ENCODE data around the gene ARHGAP22.

Gene ARHGAP22

DNA sequence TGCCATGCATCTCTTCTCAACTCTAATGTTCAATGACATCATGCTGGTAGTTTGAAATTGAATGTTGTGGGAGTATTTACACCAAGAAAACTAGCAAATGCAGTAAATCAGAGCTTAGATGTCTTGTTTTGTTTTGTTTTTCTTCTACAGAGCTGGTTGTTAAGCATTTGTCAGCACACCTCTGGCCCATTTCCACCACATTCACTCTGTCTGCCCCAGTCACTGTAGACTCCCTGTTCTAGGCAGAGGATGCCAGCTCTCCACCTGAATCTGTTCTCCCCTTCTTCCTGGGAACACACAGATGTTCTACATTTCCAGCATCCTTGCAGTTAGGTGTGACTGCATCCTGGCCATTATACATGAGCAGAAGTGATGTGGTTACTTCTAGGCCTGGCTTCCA lies 4.1 kb upstream of the ARHGAP22 start:
- no peak overlapping the region for H3K4me3 ChIP-seq (ENCODE audit: low read depth, low read length)

- H3K4me3 ChIP-seq (ENCODE audit: low read depth, low read length): no peak overlapping the region
Observed at GRCh38 chr10:48608279-48608681, 3.4 kb upstream of the ARHGAP22 start.

GRCh38 chr10:48607356-48608278 lies 2.7 kb upstream of the ARHGAP22 start:
- no peak overlapping the region for H3K4me3 ChIP-seq (ENCODE audit: low read depth, low read length)

- H3K4me3 ChIP-seq (ENCODE audit: low read depth, low read length): no peak overlapping the region
Observed at GRCh38 chr10:48606530-48607355, 1.9 kb upstream of the ARHGAP22 start.

DNA sequence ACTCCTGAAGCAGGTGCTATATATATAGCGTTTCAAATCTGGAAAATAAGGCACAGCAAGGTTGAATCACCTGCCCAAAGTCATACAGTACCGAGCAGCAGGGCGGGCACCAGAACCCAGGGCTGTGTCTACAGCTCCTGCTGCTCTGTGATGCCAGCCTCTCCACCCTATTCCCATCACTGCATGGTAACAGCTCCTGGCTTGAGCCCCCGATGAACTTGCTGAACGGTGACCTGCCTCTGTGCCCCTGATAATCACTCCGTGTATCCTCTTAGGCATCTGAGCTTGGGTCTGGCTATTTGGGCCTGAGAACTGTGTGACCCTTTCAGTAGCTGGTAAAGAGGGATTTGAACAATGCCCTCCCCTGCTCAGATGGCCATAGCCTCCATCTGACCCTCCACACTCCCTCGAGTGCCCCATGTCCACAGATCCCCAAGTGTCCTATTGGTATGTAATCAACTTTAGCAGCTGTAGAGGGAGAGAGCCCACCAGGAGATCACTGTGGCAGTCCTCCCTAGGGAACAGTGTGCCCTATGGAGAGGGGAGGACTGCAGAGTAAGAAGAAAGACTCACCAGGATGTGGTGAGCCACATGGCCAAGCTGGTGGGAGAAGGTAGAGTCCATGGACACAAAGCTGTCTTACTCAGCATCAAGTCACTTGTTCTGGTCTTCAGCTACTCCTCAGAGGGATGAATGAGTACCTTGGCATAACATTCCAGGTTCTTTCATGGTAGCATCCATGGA lies 1.1 kb upstream of the ARHGAP22 start:
- no peak overlapping the region for H3K4me3 ChIP-seq (ENCODE audit: low read depth, low read length)

DNA sequence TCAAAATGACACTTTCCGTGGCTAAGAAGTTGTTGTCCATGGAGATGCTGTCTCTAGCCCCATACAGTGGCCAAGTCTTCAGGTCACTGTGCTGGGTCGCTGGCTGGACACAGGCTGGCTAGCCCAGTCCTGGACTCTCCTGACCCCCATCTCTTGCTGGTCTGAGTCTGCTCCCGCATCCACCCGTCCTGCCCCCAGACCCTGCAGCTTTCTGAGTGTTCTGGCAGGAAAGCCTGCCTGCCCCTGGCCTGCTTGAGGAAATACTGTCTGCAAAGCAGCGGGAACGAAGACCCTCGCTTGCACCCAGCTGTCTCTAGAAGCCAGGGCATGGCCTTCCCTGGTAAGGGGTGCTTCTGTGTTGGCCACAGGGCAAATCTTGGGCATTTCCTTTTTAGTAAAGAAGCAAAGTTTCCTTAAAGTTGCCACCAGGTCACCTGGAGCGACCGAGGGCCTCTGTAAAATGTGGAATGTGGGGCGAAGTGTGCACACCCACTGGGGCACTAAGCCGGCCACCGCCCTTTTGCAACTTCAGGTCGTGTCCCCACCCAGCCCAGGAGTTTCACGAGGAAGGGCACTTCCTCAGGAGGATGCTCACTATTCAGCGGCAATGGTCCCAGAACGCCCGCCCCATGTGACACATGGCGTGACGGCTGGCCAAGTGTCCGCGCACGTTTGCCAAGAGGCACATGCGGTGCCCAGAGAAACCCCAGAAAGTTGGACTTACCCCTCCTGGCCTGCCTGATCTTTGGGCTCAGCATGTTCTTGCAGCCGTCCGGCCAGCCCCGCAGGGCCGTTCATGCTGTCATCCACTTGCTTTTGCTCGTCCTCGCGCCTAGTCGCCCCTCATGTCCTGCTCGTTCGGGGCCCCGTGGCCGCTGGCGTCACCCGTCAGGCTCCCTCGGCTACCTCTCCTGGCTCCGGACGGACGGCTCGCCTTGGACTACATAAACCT lies 558 bp downstream of the ARHGAP22 start:
- H3K4me3 ChIP-seq (ENCODE audit: low read depth, low read length): no peak overlapping the region

DNA sequence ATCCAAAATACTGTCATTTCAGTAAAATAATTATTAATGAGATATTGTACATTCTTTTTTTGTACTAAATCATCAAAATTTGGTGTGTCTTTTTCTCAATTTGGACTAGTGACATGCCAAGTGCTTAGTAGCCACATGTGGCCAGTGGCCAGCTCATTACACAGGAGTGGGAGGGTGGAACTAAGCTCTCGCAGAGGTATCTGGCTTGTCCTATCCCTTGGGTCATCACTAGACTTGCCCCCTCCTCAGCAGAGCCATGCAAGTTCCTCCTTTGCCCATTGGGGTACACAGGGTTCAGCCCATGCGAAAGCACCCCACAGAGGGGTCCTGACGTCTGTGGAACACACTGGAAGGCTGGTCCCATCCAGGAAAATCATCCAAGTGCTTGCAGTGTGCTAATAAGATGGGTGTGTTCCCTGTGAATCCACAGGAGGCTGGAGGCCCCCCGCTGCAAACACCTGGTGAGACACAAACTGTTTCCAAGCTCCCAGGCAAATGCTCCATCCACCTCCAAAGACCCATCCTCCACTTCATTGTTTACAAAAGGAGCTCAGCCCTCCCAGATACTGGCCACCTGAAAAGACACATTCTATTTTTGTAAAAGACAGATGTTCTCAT lies 1.3 kb downstream of the ARHGAP22 start:
- H3K4me3 ChIP-seq (ENCODE audit: low read depth, low read length): no peak overlapping the region

DNA sequence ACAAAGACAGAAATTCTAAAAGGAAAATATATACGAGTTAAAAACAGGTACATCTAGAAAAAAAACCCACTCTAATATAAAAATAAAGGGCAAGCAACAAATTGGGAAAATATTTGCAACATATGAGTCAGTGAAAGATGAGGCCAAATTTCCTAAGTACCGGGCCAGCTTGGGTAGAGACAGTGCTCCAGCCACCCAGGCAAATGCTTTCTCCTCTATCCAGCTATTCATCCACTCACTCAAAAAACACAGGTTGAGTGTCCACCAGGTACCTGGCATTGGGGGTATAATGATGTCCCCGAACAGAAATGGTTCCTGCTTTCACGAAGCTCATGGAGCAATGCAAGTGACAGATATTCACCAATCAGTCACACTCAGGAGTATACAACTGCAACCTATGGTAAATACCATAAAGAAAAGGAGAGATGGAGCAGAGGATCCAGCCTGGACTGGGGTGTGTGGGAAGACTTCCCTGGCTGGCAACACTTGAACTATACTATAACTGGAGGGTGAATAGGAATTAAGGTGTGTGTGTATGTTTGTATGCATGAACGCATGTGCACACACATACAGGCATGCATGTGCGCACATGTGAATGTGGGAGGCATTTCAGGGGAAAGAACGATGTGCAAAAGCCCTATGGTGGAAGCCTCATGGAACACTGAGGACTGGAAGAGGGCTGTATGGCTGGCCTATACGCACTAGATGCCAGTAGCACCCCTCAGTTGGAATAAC lies 2.3 kb downstream of the ARHGAP22 start:
- no peak overlapping the region for H3K4me3 ChIP-seq (ENCODE audit: low read depth, low read length)

DNA sequence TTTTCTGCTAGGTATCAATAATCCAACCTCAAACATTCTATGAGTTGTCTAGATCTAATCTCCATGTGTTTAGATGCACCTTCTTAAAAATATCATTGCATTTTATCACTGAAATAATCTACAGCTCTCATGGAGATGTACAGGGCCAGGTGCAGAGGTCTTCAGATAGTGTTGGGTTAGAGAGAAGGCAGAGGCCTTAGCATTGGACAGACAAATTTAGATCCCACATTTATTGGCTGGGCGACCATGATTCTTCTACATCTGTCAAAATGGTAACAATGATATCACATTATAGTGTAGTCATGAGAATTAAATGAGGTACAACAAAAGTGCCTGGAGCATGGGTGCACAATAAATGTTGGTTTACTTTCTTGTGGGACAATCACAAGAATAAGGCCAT lies 3.1 kb downstream of the ARHGAP22 start:
- no peak overlapping the region for H3K4me3 ChIP-seq (ENCODE audit: low read depth, low read length)

- H3K4me3 ChIP-seq (ENCODE audit: low read depth, low read length): no peak overlapping the region
Observed at GRCh38 chr10:48600645-48601505, 4.0 kb downstream of the ARHGAP22 start.

GRCh38 chr10:48599830-48600134 lies 5.1 kb downstream of the ARHGAP22 start:
- no peak overlapping the region for H3K4me3 ChIP-seq (ENCODE audit: low read depth, low read length)

DNA sequence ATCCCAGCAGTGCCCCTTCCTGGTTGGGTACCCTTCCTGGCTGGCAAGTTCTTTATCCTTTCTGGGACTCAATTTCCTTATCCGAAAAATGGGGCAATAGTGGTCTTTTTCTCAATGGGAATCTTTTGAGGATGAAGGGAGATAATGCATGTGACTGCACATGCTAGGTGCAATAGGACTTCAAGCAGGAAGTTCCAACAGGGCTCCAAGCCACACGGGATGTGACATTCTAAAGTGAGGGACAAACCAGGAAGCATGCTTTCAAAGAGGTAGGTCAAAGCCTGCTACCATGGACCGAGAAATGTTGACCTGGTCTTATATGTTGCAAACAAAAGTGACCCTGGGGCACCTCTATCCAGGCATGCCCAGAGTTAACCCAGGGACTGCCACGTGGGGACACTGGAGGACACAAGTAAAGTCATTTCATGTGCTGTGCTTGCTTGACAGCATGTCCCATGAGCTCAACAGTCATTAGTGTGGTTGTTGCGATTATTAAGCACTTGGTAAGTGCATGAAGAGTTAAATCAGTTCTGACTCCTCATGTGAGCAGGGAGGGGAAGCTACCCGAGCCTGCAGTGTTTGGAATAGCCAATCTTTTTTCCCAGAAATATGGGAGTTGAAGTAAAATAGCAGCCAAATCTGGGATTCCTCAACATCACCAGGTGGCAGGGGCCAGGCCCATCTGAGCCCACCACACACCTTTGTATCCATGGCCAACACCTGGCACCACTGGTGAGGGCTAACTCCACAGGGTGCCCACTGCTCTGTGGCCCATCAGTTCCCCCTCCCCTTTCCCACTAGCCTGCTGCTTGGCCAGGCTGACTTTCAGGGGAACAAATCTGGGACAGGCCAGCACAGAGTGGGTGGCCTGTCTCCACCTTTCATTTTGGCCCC lies 5.7 kb downstream of the ARHGAP22 start:
- no peak overlapping the region for H3K4me3 ChIP-seq (ENCODE audit: low read depth, low read length)

- H3K4me3 ChIP-seq (ENCODE audit: low read depth, low read length): no peak overlapping the region
Observed at GRCh38 chr10:48598243-48598935, 6.5 kb downstream of the ARHGAP22 start.

- H3K4me3 ChIP-seq (ENCODE audit: low read depth, low read length): no peak overlapping the region
Observed at GRCh38 chr10:48595539-48595932, 9.3 kb downstream of the ARHGAP22 start.

GRCh38 chr10:48594803-48595538 lies 9.9 kb downstream of the ARHGAP22 start:
- H3K4me3 ChIP-seq (ENCODE audit: low read depth, low read length): no peak overlapping the region

DNA sequence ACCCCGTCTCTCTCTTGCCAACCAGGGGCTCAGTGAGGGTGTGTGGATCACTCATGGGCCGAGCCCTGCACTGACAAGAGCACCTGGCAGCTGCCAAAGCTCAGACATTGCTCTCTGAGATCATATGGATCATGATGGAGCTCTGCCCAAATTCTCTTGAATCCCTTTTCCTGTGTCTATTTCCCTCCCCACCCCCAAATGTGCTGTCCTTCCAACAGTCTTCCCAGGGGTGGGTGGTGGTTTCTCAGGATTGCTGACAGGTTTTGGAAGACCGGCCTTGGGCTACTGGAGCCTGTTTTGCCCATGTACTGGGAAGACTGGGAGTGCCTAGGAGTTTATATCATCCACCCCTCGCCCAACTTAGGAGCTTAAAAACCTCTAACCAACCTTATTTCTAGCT lies 10.5 kb downstream of the ARHGAP22 start:
- H3K4me3 ChIP-seq (ENCODE audit: low read depth, low read length): no peak overlapping the region
